ENCODE measurements around the gene PDE7B.

GRCh38 chr6:136060759-136061158 is 209.3 kb downstream of the PDE7B start:
- TF ChIP-seq CTCF (tag by site-specific recombination; IDR thresholded peaks at IDR 0.05): no peak
- no peak for TF ChIP-seq KLF1 (tag by site-specific recombination; IDR thresholded peaks at IDR 0.05)
- TF ChIP-seq ZNF560 (tag by site-specific recombination; IDR thresholded peaks at IDR 0.05; ENCODE audit: borderline replicate concordance): no peak
- no peak for TF ChIP-seq HOXD13 (CRISPR knock-in tag; IDR thresholded peaks at IDR 0.05; ENCODE audit: borderline replicate concordance)
- no peak for TF ChIP-seq ZNF221 (tag by site-specific recombination; IDR thresholded peaks at IDR 0.05; ENCODE audit: borderline replicate concordance)
- no peak for TF ChIP-seq ZNF274 (IDR thresholded peaks at IDR 0.05; ENCODE audit: low read length)
- TF ChIP-seq ZNF274 (tag by site-specific recombination; IDR thresholded peaks at IDR 0.05; ENCODE audit: borderline replicate concordance): no peak
- no peak for TF ChIP-seq MYNN (tag by site-specific recombination; IDR thresholded peaks at IDR 0.05; ENCODE audit: borderline replicate concordance)
- no peak for TF ChIP-seq ELK4 (IDR thresholded peaks at IDR 0.05; ENCODE audit: borderline replicate concordance, low read depth, low read length)
- no peak for TF ChIP-seq ATF2 (tag by site-specific recombination; IDR thresholded peaks at IDR 0.05; ENCODE audit: low read depth)
- no peak for TF ChIP-seq PRDM4 (tag by site-specific recombination; IDR thresholded peaks at IDR 0.05)

Data from HEK293 (cell line).